Activated CD8-positive, alpha-beta T cell treated with anti-CD3 and anti-CD28 coated beads, Interleukin-2, amount 10 ng/mL, durations not matched to agents 7 days and 5 days (primary cell): ENCODE data around the gene STIL. TPM values are rescaled to one million over a fixed set of nuclear protein-coding genes. Genes with fewer than 3 reads are reported as not detected.
A peak's percentile ranks its signal among the peaks of the same experiment; 100 is the strongest.

Experiments
- ATAC-seq: fragments of 150-1000 bp; cut with Tn5 transposase; one replicate; pipeline ENCODE4 v1.10.0; 2021; ENCODE audit warnings: moderate library complexity
- CTCF ChIA-PET: fragments of 350-600 bp; sonication (Branson Sonifier 250); formaldehyde crosslinking; loops from one replicate; lab custom pipeline; 2021; ENCODE audit warnings: antibody characterized with exemption; lab: Charles Lee
- POLR2A ChIA-PET: fragments of 350-600 bp; sonication (Branson Sonifier 250); formaldehyde crosslinking; loops from one replicate; lab custom pipeline; 2021; ENCODE audit warnings: antibody characterized with exemption; lab: Charles Lee
- DNase-seq: peaks from one replicate; pipeline ENCODE4 v3.0.0-alpha.2; 2020
- H3K27ac Mint-ChIP-seq: one replicate; pipeline ENCODE4 v1.8.0; 2021; ENCODE audit warnings: mild to moderate bottlenecking, mixed read lengths
- H3K27me3 Mint-ChIP-seq: one replicate; pipeline ENCODE4 v1.8.0; 2021; ENCODE audit warnings: low read depth, mixed read lengths
- H3K36me3 Mint-ChIP-seq: one replicate; pipeline ENCODE4 v1.8.0; 2021; ENCODE audit warnings: low read depth, mixed read lengths
- H3K4me1 Mint-ChIP-seq: one replicate; pipeline ENCODE4 v1.8.0; 2021; ENCODE audit warnings: low read depth, mixed read lengths
- H3K4me3 Mint-ChIP-seq: one replicate; pipeline ENCODE4 v1.8.0; 2021; ENCODE audit warnings: mild to moderate bottlenecking, mixed read lengths
- H3K9me3 Mint-ChIP-seq: one replicate; pipeline ENCODE4 v1.8.0; 2022; ENCODE audit warnings: mixed read lengths; ENCODE audit not compliant: insufficient read depth
- total RNA-seq, 2 experiments: library from RNA; stranded (reverse); gene quantifications; one replicate each; pipeline ENCODE4 v1.2.3, GENCODE V29; 2021

Gene STIL
- total RNA-seq, 2 experiments from 2014 or later = 48.0 to 50.1 TPM

GRCh38 chr1:47233186-47233585 lies 80.8 kb downstream of the STIL start:
- DNase-seq (no peak), ATAC-seq (no peak)
- Mint-ChIP-seq H3K4me3 (no peak overlapping the region), H3K27ac (no peak overlapping the region), H3K27me3 (peaks cover 78% of the 10 kb centered on the region), H3K36me3 (no peaks in the 10 kb centered on the region), H3K9me3 (no peaks in the 10 kb centered on the region), H3K4me1 (peaks cover 32% of the 10 kb centered on the region)
- ChIA-PET CTCF (interaction anchor here (1.3 kb wide), 1 partner anchor 204 kb away, joined by 3 read pairs; no protein-coding TSS in a partner anchor), POLR2A (no interaction called here)

- H3K36me3 Mint-ChIP-seq = no peaks in the 10 kb centered on the region
- ATAC-seq (no peak), DNase-seq (no peak)
- H3K27ac Mint-ChIP-seq = no peak within 1 kb of the TSS
- ChIA-PET POLR2A (no interaction called here), CTCF (interaction anchor here (1.3 kb wide), 1 partner anchor 205 kb away, joined by 3 read pairs; no protein-coding TSS in a partner anchor)
- peak within 1 kb of the TSS; percentile 32 for H3K4me3 Mint-ChIP-seq
- peaks cover 82% of the 10 kb centered on the region for H3K27me3 Mint-ChIP-seq
- peaks cover 32% of the 10 kb centered on the region for H3K4me1 Mint-ChIP-seq
- H3K9me3 Mint-ChIP-seq = no peaks in the 10 kb centered on the region
These were observed 81.6 kb downstream of the STIL start, which contains the start of gene TAL1 for GRCh38 chr1:47232187-47232874. TSS of gene TAL1 (minus strand) at chr1:47232225. CDS start at chr1:47225888, 6,337 bp downstream.

GRCh38 chr1:47231301-47232186 lies 82.4 kb downstream of the STIL start:
- ATAC-seq (no peak), DNase-seq (no peak)

GRCh38 chr1:47230692-47231300 lies 83.2 kb downstream of the STIL start:
- H3K36me3 Mint-ChIP-seq = no peaks in the 10 kb centered on the region
- POLR2A ChIA-PET = no interaction called here
- H3K4me3 Mint-ChIP-seq = no peak overlapping the region
- DNase-seq (no peak), ATAC-seq (no peak)
- CTCF ChIA-PET = interaction anchor here (1.0 kb wide), 1 partner anchor 38 kb away, joined by 4 read pairs; no protein-coding TSS in a partner anchor
- peaks cover 88% of the 10 kb centered on the region for H3K27me3 Mint-ChIP-seq
- H3K9me3 Mint-ChIP-seq = no peaks in the 10 kb centered on the region
- peaks cover 34% of the 10 kb centered on the region for H3K4me1 Mint-ChIP-seq
- no peak overlapping the region for H3K27ac Mint-ChIP-seq

More at GRCh38 chr1:47231301-47232186, 82.4 kb downstream of the STIL start:
- peaks cover 87% of the 10 kb centered on the region for H3K27me3 Mint-ChIP-seq
- peaks cover 32% of the 10 kb centered on the region for H3K4me1 Mint-ChIP-seq
- no peaks in the 10 kb centered on the region for H3K9me3 Mint-ChIP-seq
- no peaks in the 10 kb centered on the region for H3K36me3 Mint-ChIP-seq
- H3K4me3 Mint-ChIP-seq = peak overlapping the region; percentile 32
- no peak overlapping the region for H3K27ac Mint-ChIP-seq
- POLR2A ChIA-PET = no interaction called here
- CTCF ChIA-PET = interaction anchor here (1.0 kb wide), 1 partner anchor 39 kb away, joined by 4 read pairs; no protein-coding TSS in a partner anchor

GRCh38 chr1:47229886-47230691 lies 83.9 kb downstream of the STIL start:
- DNase-seq (no peak), ATAC-seq (no peak)
- H3K27ac Mint-ChIP-seq = no peak overlapping the region
- ChIA-PET CTCF (interaction anchor here (1.0 kb wide), 1 partner anchor 37 kb away, joined by 4 read pairs; no protein-coding TSS in a partner anchor), POLR2A (no interaction called here)
- peak overlapping the region; percentile 22 for H3K4me3 Mint-ChIP-seq
- H3K27me3 Mint-ChIP-seq = peaks cover 88% of the 10 kb centered on the region
- no peaks in the 10 kb centered on the region for H3K36me3 Mint-ChIP-seq
- no peaks in the 10 kb centered on the region for H3K9me3 Mint-ChIP-seq
- H3K4me1 Mint-ChIP-seq = peaks cover 32% of the 10 kb centered on the region

GRCh38 chr1:47229031-47229885 lies 84.7 kb downstream of the STIL start:
- CTCF ChIA-PET = no interaction called here
- POLR2A ChIA-PET = no interaction called here
- no peaks in the 10 kb centered on the region for H3K9me3 Mint-ChIP-seq

GRCh38 chr1:47228644-47229030 lies 85.3 kb downstream of the STIL start:
- no peak overlapping the region for H3K27ac Mint-ChIP-seq
- H3K4me1 Mint-ChIP-seq = peaks cover 32% of the 10 kb centered on the region
- POLR2A ChIA-PET = no interaction called here
- ATAC-seq = no peak
- no peaks in the 10 kb centered on the region for H3K36me3 Mint-ChIP-seq
- CTCF ChIA-PET = no interaction called here
- no peak overlapping the region for H3K4me3 Mint-ChIP-seq
- H3K27me3 Mint-ChIP-seq = peaks cover 76% of the 10 kb centered on the region
- no peak for DNase-seq
- H3K9me3 Mint-ChIP-seq = no peaks in the 10 kb centered on the region

More at GRCh38 chr1:47229031-47229885, 84.7 kb downstream of the STIL start:
- Mint-ChIP-seq H3K4me3 (no peak overlapping the region), H3K27ac (no peak overlapping the region), H3K36me3 (no peaks in the 10 kb centered on the region), H3K27me3 (peaks cover 82% of the 10 kb centered on the region), H3K4me1 (peaks cover 32% of the 10 kb centered on the region)
- DNase-seq = no peak
- ATAC-seq = no peak

GRCh38 chr1:47227341-47228232 lies 86.4 kb downstream of the STIL start:
- H3K4me1 Mint-ChIP-seq = peaks cover 30% of the 10 kb centered on the region
- H3K4me3 Mint-ChIP-seq = no peak overlapping the region
- H3K27ac Mint-ChIP-seq = no peak overlapping the region
- ATAC-seq (no peak), DNase-seq (no peak)
- POLR2A ChIA-PET = no interaction called here
- H3K9me3 Mint-ChIP-seq = no peaks in the 10 kb centered on the region
- H3K27me3 Mint-ChIP-seq = peaks cover 66% of the 10 kb centered on the region
- CTCF ChIA-PET = interaction anchor here (1.7 to 2.3 kb wide), 3 partner anchors 35 to 210 kb away, joined by 8 to 11 read pairs (median 8); no protein-coding TSS in a partner anchor
- no peaks in the 10 kb centered on the region for H3K36me3 Mint-ChIP-seq

- no peaks in the 10 kb centered on the region for H3K9me3 Mint-ChIP-seq
- peaks cover 61% of the 10 kb centered on the region for H3K27me3 Mint-ChIP-seq
- no peaks in the 10 kb centered on the region for H3K36me3 Mint-ChIP-seq
- no peak overlapping the region for H3K4me3 Mint-ChIP-seq
- H3K27ac Mint-ChIP-seq = no peak overlapping the region
- H3K4me1 Mint-ChIP-seq = peaks cover 26% of the 10 kb centered on the region
- CTCF ChIA-PET = interaction anchor here (1.7 to 2.3 kb wide), 3 partner anchors 34 to 210 kb away, joined by 8 to 11 read pairs (median 8); no protein-coding TSS in a partner anchor
- DNase-seq (no peak), ATAC-seq (no peak)
- POLR2A ChIA-PET = interaction anchor here (0.6 kb wide), 1 partner anchor 9 kb away, joined by 3 read pairs; no protein-coding TSS in a partner anchor
These were observed 87.1 kb downstream of the STIL start for GRCh38 chr1:47226839-47227215.
